ENCODE results near the gene ARMC8.
A peak's percentile ranks its signal among the peaks of the same experiment; 100 is the strongest.
"Not testable (repeated sequence)": the region's sequence is repeated elsewhere in the genome, so short reads cannot be mapped to it uniquely, and the experiment has no call there.

ARMC8 gene, protein sequence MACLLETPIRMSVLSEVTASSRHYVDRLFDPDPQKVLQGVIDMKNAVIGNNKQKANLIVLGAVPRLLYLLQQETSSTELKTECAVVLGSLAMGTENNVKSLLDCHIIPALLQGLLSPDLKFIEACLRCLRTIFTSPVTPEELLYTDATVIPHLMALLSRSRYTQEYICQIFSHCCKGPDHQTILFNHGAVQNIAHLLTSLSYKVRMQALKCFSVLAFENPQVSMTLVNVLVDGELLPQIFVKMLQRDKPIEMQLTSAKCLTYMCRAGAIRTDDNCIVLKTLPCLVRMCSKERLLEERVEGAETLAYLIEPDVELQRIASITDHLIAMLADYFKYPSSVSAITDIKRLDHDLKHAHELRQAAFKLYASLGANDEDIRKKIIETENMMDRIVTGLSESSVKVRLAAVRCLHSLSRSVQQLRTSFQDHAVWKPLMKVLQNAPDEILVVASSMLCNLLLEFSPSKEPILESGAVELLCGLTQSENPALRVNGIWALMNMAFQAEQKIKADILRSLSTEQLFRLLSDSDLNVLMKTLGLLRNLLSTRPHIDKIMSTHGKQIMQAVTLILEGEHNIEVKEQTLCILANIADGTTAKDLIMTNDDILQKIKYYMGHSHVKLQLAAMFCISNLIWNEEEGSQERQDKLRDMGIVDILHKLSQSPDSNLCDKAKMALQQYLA

DNA sequence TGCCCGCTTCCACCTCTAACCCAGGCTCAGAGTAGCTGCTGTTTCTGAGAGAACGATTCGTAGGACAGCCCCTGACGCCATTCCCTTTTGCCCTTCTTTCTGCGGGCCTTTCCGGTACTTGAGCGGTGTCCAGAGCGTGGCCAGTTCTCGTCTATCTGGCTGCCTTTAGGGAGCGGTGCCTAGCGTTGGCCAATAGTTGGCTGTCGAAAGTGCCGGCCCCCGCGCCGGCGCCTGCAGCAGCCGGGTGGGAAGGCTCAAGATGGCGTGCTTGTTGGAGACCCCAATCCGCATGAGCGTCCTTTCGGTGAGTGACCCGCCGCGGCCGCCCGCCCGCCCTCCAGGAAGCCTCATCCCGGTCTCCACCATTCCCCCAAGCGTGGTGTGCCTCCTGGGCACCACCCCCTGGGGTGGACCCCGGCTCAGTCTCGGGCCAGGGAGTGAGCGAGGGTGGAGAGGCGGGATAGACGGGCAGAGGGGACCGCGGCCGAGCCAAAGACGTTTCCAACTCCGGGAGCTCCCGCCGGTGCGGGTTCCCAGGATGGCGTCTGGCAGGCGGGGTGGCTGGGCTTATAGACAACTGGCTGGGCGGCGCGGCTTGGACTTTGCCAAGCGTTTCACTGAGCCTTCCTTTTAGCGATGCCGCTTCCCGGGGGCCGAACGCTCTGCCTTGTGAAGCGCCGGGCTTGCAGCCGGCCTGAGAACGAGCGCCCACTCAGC, at the start of gene ARMC8:
Gene ARMC8, plus strand, starts transcription at position 6 of the 717 bp plus-strand sequence. Its CDS starts 254 bp downstream, at position 260.
- peak; percentile 80 for DNase-seq

DNA sequence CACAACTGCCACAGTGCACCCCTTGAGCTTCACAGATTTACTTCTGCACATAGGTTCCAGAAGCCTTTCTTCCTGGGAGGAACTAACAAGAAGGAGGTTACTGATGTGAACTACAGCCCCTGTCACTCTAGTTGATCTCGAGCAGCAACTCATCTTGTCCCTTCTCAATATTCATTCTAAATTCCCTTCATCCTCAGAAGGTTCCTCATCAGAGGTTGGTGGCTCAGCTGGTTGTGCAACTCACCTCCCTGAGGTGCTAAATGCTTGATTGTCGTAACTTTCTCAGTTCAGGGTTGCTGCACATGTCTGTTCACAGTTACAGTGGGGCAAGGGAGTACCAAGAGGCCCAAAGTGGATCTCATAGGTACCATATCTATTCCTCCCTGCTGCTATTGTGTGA, 49.2 kb upstream of the ARMC8 start:
- no peak for DNase-seq

DNA sequence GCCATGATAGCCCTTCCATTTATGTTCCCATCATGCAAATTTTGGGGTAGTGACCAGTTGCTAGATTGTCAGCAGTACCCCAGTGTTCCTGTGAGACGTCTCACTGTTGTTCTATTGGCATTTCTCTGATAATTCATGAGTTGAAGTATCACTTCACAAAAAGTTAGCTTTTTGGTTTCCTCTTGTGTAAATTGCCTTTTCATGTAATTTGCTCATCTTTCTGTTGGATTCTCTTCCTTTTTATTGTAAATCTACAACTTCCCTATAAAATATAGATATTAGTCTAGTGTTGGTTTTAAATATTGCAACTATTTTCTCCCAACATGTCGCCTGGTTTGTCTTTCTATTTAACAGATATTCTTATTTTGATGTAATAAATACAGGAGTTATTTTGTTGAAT, 47.4 kb upstream of the ARMC8 start:
- DNase-seq = no peak

DNA sequence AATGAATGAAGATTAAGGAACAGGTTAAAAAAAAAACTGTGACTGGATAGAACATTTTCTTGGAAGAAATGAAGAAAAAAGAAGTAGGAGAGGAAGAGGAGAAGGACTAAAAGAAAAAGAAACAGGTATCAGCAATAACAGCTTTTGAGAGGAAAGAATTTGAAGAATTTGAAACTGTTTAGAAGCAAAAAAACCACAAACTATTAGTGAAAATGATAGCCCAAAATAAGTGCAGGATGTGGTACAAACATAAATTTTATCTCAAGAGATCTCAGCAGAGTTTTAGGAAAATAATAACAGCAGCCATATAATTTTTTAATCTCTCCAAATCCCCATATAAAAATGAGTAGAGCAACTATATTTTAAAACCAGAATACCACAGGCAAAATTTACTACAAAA, 46.2 kb upstream of the ARMC8 start:
- no peak for DNase-seq

DNA sequence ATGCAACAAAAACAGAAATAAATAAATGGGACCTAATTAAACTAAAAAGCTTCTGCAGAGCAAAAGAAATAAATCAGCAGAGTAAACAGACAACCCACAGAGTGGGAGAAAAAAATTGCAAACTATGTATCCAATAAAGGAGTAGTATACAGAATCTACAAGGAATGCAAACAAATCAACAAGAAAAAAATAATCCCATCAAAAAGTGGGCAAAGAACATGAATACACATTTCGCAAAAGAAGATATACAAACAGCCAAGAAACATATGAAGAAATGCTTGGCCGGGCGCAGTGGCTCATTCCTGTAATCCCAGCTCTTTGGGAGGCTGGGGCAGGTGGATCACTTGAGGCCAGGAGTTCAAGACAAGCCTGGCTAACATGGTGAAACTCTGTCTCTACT, 44.9 kb upstream of the ARMC8 start:
- not testable (repeated sequence) for DNase-seq

DNA sequence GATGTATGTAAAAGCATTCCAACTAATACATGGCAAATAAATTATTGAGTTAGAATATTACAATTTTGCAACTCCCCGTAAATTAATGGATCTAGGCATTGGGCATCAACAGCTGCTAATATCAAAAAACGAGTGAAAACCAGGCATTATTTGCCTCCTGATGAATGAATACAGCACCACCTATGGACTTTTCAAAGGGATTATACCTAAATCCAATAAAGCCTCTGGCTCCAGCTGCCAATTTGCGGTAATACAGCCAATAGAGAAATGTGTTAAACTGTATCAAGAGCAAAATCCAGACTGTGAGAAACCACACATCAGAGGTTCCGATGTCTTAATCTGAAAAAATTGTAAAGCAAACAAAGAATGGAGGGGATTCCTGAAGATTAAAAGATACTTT, 38.6 kb upstream of the ARMC8 start:
- DNase-seq = no peak

DNA sequence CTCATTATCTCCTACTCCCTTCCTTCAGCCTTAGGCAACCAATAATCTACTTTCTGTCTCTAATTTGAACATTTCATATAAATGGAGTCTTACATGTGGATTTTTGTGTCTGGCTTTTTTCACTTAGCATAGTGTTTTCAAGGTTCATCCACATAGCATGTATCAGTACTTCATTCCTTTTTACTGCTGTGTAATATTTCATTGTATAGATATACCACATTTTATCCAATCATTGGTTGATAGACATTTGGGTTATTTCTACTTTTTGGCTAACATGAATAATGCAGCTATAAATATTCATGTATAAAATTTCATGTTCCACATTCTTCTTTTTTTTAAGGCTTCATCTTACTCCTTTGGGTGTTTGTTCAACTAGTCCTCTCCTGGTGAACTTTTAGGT, 32.6 kb upstream of the ARMC8 start:
- no peak for DNase-seq

DNA sequence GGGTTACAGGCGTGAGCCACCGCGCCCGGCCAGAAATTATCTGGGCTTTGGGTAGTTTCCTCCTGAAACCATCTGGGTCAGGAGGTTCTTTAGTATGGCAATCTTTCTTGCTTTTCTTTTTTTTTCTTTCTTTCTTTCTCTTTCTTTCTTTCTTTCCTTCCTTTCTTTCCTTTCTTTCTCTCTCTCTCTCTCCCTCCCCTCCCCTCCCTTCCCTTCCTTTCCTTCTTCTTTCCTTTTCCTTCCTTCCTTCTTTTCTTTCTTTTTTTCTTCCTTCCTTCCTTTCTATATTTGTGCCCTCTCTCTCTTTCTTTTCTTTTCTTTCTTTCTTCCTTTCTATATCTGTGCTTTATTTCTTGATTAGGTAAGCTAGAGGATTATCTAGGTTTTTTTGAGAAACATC, 29.4 kb upstream of the ARMC8 start:
- DNase-seq = no peak

DNA sequence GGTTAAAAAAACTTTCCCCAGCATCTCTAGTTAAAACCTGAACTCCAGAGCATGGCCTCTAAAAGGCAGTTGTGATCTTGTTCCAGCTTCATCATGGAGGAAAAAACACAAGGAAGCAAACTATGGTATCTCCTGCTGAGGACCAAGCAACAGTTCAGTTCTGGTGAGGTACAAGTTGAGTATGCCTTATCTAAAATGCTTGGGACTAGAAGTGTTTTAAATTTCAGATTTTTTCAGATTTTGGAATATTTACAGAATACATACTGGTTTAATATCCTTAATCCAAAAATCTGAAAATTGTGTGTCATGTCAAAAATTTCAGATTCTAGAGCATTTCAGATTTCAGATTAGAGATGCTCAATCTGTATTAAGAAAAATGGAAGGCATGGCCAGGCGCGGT, 22.0 kb upstream of the ARMC8 start:
- DNase-seq = no peak

DNA sequence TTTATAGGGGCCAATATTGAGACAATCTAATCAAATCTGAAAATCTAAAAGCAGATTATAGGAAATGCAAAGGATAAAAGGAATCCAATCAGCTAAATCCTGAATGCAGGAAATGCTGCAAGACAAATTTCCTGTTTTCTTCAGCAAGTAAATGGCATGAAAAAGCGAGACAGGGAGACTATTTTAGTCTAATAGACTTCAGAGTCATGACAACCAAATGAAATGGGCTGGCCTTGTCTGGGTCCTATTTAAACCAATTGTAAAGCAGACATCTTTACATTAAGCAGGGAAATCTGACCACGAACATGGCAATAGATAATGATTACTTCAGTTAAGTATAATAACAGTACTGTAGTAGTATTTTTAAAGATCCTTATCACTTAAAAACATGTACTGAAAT, 14.5 kb upstream of the ARMC8 start:
- no peak for DNase-seq

DNA sequence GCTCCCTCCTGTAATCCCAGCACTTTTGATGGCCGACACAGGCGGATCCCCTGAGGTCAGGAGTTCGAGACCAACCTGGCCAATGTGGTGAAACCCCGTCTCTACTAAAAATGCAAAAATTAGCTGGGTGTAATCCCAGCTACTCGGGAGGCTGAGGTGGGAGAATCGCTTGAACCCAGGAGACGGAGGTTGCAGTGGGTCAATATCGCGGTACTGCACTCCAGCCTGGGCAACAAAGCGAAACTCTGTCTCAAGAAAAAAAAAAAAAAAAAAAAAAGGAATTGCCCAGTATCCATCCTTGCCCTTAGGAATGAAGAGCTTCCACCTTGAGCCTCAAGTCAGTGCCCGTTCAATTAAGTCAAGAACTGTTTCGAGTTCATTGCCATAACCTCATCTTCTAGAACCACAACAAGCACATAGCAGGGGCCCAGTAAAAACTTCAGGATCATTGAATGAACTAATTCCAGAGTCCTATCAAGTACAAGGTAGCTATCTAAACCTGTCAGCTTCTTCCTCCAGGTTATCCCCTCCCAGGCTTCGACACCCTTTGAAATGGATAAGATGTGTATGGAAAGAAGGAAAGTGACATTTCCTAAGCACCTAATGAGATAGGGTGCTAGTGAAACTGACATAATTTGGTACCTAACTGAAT, 13.2 kb upstream of the ARMC8 start:
- no peak for DNase-seq

DNA sequence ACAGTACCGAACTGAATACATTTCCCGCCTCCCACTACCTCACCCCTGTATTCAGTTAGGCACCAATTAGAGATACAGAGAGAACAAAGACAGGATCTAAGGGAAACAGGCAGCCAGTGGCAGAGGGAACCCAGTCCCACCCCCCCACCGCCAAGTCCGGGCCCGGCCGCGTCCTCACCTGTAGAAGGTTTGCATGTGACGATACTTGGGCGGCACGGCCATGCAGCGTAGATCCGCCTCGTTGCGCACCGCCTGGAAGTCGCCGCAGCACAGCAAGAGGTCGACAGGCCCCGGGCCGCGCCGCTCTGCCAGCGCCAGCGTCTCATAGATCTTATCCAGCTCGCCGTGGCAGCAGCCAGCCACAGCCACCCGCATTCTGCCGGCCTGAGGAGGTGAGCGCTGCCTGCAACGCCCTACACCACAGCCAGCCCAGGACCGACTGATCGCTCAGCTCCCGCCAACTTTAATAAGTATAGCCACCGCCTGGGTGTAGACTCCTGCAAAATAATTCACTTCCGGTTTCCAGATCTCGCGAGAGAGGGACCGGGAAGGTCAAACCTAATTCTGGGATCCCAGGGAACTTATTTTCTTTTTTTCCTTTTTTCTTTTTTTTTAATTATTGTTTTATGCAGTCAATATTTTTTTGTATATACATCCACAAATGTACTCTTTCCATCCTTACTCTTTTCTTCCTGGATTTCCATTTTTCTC, 12.5 kb upstream of the ARMC8 start, which contains the start of gene DBR1:
Gene DBR1, minus strand, starts transcription at position 501 of the 711 bp plus-strand sequence. Its CDS starts 126 bp downstream, at position 375.
- peak; percentile 75 for DNase-seq

DNA sequence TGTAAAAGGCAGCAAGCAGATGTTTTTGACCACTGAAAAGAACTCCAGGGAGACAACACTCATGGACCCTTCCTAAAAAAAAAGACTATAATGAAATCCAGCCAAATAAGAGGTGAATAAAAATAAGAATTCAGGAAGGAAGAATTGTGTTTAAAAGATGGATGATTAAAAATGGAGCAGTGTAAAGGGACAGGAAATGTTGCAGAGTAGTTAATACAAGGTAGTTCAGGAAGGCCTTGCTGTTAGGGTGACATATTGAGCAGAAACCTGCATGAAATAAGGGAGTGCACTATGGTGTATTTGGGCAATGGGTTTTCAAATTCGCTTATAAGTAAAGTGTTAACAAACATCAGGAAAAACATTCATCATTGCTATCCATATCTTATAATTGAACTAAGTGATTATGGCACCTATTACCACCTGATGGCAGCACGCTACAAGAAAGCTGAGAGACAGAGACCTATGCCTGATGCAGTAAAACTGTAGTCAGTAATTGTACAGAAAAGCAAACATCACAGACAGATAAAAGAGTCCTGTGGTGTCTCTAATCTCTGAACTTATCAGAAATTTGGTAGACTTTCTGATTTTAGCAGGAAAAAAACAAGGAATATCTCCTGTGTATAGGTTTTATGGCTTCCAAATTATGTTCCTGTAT, 6.6 kb upstream of the ARMC8 start:
- no peak for DNase-seq

DNA sequence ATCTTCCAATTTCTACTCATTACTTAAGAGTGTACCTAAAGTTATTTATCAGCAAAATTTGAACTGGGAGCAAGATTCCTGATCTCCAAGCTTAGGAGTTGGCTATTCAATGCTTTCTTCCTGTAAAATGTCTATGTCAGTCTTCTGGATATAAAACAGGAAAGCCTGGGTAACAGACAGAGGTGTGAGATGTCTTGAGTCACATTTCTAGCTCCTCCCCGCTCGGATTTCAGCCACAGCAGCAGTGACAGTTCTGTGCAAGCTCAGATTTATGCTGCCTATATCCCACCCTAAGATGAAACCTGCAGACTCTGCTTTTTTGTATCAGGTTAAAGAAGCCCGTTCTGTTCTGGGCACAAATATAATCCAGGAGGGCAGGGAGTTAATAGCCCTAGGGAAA, 2.1 kb upstream of the ARMC8 start:
- no peak for DNase-seq

DNA sequence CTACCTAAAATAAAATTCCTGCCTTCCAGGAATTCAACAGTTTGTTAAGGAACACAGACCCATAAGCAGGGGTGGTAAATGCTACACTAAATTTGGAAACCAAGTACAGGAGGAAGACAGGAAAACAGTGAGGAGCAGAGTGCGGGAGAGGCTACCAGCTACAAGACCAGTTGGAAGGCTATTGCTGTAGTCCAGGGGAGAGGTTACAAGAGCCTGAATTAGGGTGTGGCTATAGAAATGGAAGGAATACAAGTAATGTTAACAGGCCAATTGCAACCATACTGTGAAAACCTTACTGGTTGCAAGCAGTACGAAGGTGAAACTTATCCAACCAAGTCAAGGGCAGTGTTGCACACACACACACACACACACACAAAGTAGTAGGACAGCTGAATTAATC, 880 bp upstream of the ARMC8 start:
- no peak for DNase-seq

DNA sequence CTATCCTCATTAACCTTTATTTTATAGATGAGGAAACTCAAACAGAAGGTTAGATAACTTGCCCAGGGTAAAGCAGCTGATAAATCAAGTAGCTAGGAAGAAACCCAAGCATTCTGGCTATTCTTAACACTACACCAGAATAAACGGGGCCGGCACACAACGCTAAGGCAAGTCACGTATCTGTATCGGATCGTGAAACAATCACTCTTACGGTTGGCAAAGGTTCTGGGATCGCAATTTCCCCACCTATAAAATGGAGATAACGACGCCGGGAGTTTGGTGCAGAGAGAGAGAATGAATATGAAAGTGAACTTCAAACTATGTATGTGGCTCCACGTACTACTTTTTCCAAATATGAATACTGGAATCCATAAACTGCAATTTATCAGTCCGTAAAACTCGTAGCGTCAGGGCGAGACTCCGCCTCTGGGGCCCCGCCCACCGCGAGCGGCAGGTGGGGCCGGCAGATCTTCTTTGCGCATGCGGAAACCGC, 252 bp upstream of the ARMC8 start:
- no peak for DNase-seq

DNA sequence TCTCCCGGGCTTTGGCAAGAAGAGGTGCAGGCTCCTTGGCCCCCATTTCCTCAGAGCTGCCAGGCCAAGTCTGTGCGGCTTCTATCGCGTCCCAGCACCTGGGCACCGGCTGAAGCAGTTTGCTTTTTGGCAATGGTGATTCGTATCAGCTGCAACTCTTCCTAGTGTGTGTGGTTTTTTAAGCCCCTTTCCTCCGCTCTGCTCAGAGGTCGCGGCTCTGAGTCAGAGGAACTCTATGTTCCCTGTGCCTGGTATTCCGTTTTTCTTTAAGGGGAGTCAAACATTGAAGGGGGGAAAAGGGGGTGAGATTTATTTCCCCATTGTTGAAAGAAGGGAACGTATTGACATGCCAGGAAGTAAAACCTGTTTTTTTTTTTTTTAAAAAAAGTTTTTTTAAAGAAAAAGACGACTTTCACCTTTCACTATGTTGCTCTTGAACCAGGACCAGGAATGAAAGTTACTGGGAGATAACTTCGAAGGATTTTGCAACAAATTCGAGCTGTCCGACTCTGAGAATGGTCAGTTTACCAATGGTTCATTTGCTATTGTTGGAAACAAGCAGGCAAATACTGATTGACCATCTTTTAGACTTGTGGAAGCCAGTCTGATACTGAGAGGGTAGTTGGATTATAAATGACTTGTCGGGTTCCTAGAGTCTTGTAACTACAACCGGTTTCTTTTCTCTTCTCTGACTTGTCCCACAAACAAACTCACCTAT, 1.1 kb downstream of the ARMC8 start:
- peak; percentile 17 for DNase-seq

DNA sequence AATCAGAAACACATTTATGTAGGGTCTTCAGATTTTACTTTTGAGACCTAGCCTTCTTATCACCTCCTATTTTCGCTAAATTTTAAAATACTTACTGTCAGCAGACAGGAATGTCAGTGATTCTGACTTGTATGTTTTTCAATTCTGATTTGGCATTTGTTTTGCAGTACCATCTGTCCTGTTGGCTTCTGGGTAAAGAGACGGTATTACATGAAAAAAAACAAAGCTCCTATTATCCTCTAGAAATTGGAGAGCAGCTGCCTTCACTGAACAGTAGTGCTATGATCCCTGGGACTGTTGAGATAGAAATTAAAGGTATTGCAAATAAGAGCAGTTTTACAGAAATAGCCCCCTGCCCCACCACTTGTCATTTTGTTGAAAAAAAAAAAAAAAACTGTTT, 8.4 kb downstream of the ARMC8 start:
- no peak for DNase-seq

DNA sequence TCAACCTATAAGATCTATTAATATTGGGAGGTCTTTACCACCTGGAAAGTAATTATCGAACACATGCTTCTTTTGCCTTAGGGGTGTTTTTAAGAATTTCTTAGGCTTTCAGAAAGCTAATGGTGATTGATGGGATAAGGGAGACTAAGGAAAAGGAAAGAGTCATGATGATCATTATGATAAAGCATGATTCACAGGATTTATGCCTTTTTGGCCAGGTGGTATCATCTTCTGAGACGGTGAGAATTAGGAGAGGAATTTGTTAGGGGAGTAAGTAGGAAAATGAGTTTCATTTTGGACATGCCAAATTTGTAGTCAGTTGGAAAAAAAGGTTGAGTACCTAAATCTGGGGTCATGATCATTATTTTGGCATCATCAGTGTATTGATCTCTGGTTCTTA, 8.9 kb downstream of the ARMC8 start:
- no peak for DNase-seq

DNA sequence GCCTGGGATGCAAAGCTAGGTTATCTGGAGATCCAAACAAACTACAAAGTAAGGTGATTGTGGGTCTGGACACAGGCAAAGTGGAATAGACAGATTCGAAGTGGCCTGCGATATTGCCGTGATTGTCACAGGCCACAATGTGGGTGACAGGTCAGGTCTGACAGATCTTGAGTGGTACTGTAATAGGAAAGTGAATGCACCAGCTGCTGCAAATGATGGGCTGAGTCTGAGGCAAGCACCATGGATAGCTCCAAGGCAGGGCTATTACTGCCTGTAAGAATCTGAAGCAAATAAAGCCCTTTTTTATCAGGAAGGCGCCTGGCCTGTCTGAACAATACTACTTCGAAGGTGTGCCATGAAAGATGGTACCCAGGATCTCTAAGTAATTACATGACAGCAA, 10.0 kb downstream of the ARMC8 start:
- DNase-seq = no peak

DNA sequence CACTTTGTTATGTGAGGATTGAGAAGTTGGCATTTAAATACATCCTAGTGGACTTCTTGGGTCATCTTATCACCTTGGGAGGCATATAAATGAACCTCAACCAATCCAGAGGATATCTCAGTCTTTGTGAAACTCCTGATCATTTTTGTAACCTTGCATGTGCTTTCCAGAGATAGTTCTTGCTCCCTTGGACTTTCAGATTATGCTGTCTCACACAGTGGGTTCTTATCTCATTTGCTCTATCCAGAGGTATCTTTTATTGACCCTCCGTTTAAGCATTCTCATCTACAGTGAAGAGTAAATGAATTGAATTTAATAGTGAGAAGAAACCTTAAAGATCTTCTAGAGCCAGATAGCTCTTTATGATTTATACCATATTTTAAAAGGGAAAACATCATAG, 10.4 kb downstream of the ARMC8 start:
- no peak for DNase-seq
